ENCODE data around the gene ARFGAP1.
A peak's percentile ranks its signal among the peaks of the same experiment; 100 is the strongest.

ARFGAP1 gene

DNA sequence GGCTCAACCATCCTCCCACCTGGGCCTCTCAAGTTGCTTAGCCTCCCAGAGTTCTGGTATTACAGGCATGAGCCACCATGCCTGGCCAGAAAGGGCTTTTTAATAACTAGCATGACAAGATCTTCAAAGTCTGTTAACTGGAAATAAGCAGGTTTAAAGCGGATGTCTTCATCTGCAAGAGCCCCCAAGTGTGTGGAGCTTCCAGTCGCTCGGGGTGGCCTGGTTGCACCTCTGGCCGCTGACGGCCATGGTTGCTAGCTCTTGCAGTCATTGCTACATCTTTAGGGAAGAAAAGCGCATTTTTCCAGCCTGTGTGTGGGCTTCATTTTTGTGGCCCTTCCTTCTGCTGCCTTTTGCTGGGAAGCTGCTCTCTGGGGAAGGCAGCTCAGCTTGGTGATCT is 7.8 kb downstream of the ARFGAP1 start:
- ChIA-PET POLR2A (interaction anchor here (1.3 kb wide), 1 partner anchor 60 kb away, joined by 3 read pairs; no protein-coding TSS in a partner anchor), CTCF (interaction anchor here (0.6 to 2.7 kb wide), 3 partner anchors 11 to 181 kb away, joined by 3 to 9 read pairs (median 7); no protein-coding TSS in a partner anchor)
- no peak for DNase-seq (ENCODE audit: extremely low spot score)
- no peak for TF ChIP-seq FOXK2 (IDR thresholded peaks at IDR 0.05)
- no peak for TF ChIP-seq NFRKB (IDR thresholded peaks at IDR 0.05)
- no peak for TF ChIP-seq L3MBTL2 (conservative IDR thresholded peaks at IDR 0.05)
- TF ChIP-seq FOXA1 (IDR thresholded peaks at IDR 0.05): no peak
- TF ChIP-seq CTBP1 (IDR thresholded peaks at IDR 0.05; ENCODE audit: borderline replicate concordance): no peak
- TF ChIP-seq SUZ12 (IDR thresholded peaks at IDR 0.05): no peak
- TF ChIP-seq ELF4 (IDR thresholded peaks at IDR 0.05): no peak
- TF ChIP-seq TARDBP (IDR thresholded peaks at IDR 0.05): no peak
- TF ChIP-seq BHLHE40 (IDR thresholded peaks at IDR 0.05; ENCODE audit: borderline replicate concordance): no peak
- TF ChIP-seq ZNF384 (IDR thresholded peaks at IDR 0.05): no peak
- TF ChIP-seq, protein P1, sequence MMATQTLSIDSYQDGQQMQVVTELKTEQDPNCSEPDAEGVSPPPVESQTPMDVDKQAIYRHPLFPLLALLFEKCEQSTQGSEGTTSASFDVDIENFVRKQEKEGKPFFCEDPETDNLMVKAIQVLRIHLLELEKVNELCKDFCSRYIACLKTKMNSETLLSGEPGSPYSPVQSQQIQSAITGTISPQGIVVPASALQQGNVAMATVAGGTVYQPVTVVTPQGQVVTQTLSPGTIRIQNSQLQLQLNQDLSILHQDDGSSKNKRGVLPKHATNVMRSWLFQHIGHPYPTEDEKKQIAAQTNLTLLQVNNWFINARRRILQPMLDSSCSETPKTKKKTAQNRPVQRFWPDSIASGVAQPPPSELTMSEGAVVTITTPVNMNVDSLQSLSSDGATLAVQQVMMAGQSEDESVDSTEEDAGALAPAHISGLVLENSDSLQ (IDR thresholded peaks at IDR 0.05): no peak
- no peak for TF ChIP-seq LEF1 (IDR thresholded peaks at IDR 0.05; ENCODE audit: borderline replicate concordance)
- no peak for TF ChIP-seq SP1 (IDR thresholded peaks at IDR 0.05)
- TF ChIP-seq HDGF (IDR thresholded peaks at IDR 0.05; ENCODE audit: borderline replicate concordance): no peak
- TF ChIP-seq FOXM1 (IDR thresholded peaks at IDR 0.05; ENCODE audit: borderline replicate concordance): no peak
- TF ChIP-seq ARNT (IDR thresholded peaks at IDR 0.05): no peak

DNA sequence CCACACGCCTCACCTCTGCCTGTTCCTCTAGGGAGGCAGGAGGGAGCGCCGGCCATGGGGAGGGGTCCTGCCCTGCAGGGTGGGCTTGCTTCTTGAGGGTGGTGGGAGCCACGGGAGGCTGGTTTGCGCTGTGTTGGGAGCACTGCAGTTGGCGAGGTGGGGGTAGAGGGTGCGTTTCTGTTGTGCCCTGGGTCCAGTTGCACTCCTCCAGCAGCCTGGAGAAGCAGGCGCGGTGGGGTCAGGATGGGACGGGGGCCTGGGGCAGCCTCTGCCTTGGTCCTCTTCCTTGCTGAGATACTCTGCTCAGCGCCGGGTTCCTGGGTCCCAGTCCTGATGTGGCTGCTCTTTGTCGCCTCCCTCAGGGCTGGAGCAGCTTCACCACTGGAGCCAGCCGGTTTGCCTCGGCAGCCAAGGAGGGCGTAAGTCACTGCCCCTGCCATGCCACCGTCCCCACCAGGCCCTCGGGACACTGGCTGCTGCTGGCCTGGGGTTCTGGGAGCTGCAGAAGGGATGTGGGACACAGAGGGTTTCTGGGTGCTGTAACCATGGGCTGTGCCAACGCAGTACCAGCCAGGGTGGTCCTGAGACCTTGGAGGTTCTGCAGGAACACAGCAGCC is 8.4 kb downstream of the ARFGAP1 start:
- POLR2A ChIA-PET: interaction anchor here (1.3 kb wide), 1 partner anchor 60 kb away, joined by 3 read pairs; no protein-coding TSS in a partner anchor
- CTCF ChIA-PET: interaction anchor here (2.1 to 2.7 kb wide), 2 partner anchors 10 to 57 kb away, joined by 7 to 9 read pairs; no protein-coding TSS in a partner anchor
- DNase-seq (ENCODE audit: extremely low spot score): peak; percentile 46
- TF ChIP-seq FOXM1 (IDR thresholded peaks at IDR 0.05; ENCODE audit: borderline replicate concordance) (no peak), BHLHE40 (IDR thresholded peaks at IDR 0.05; ENCODE audit: borderline replicate concordance) (no peak), HDGF (IDR thresholded peaks at IDR 0.05; ENCODE audit: borderline replicate concordance) (no peak), SP1 (IDR thresholded peaks at IDR 0.05) (no peak)
- TF ChIP-seq, protein P1 (IDR thresholded peaks at IDR 0.05): no peak

DNA sequence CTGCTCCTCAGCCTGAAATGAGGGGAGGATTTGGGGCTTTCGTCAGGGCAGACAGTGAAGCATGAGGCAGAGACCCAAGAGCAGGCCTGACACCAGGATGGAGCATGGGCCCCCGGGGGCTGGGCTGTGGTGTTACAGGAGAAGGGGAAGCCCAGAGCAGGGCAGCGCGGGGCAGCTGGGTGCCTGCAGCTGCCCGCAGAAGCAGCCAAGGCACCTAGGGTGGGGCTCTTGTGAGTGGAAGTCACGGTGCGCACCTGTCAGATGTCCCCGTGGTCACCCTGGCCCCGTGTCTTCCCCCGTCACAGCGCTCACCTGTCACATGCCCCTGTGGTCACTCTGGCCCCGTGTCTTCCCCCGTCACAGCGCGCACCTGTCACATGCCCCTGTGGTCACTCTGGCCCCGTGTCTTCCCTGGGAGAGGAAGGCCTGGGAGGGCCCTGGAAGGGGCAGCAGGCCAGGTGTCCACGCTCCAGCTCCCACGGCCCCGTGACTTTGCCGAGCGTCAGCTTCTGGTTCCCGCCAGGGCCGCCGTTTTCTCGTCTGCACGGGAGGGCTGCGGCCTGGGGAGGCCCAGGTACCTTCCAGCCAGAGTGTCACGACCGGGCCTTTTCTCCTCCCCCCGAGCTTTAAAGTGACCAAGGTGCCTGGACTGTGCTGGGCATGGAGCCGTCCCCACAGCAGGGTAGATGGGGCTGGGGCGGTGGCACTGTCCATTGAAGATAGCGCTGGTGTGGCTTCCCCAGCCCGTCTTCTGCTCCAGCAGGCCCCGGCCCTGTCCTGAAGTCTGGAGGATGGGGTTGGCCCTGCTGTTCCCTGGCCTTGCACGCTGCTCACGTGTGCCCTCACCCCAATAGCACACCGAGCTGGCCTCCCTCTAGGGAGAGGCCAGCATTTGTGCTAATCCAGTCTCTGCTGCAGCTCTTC is 9.4 kb downstream of the ARFGAP1 start:
- no peak for DNase-seq (ENCODE audit: extremely low spot score)
- TF ChIP-seq SP1 (IDR thresholded peaks at IDR 0.05) (no peak), NFRKB (IDR thresholded peaks at IDR 0.05) (no peak), L3MBTL2 (conservative IDR thresholded peaks at IDR 0.05) (no peak), FOXK2 (IDR thresholded peaks at IDR 0.05) (no peak), ELF4 (IDR thresholded peaks at IDR 0.05) (no peak), FOXM1 (IDR thresholded peaks at IDR 0.05; ENCODE audit: borderline replicate concordance) (no peak), ZNF384 (IDR thresholded peaks at IDR 0.05) (no peak), SUZ12 (IDR thresholded peaks at IDR 0.05) (no peak), FOXA1 (IDR thresholded peaks at IDR 0.05) (no peak)
- ChIA-PET POLR2A (no interaction called here), CTCF (interaction anchor here (2.7 kb wide), 1 partner anchor 9 kb away, joined by 9 read pairs; no protein-coding TSS in a partner anchor)

DNA sequence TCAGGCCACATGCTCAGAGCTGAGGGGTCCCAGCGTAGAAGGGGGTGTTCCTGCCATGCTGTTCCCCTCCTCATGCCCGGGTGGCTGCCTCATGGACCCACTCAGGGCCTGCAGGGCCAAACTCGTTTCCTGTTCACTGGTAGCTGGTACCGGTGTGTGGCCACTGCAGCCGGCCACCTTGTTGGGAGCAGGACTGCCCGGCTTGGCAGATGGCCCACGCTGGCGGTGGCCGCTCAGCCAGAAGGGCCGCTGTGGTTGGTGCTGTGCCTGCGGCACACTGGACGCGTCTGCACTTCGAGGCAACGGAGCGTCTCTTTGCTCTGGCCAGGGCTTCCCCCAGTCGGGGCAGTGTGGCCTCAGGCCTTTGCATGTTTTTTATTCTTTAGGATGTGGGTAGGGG is 10.3 kb downstream of the ARFGAP1 start:
- POLR2A ChIA-PET: no interaction called here
- no peak for DNase-seq (ENCODE audit: extremely low spot score)
- CTCF ChIA-PET: no interaction called here
- TF ChIP-seq L3MBTL2 (conservative IDR thresholded peaks at IDR 0.05): no peak
- no peak for TF ChIP-seq NFRKB (IDR thresholded peaks at IDR 0.05)
- TF ChIP-seq LEF1 (IDR thresholded peaks at IDR 0.05; ENCODE audit: borderline replicate concordance): no peak
- TF ChIP-seq FOXA1 (IDR thresholded peaks at IDR 0.05): no peak
- no peak for TF ChIP-seq SP1 (IDR thresholded peaks at IDR 0.05)
- no peak for TF ChIP-seq FOXK2 (IDR thresholded peaks at IDR 0.05)
- no peak for TF ChIP-seq ARNT (IDR thresholded peaks at IDR 0.05)
- no peak for TF ChIP-seq TARDBP (IDR thresholded peaks at IDR 0.05)
- TF ChIP-seq SUZ12 (IDR thresholded peaks at IDR 0.05): no peak
- no peak for TF ChIP-seq BHLHE40 (IDR thresholded peaks at IDR 0.05; ENCODE audit: borderline replicate concordance)
- TF ChIP-seq HDGF (IDR thresholded peaks at IDR 0.05; ENCODE audit: borderline replicate concordance): no peak
- TF ChIP-seq ELF4 (IDR thresholded peaks at IDR 0.05): no peak
- no peak for TF ChIP-seq ZNF384 (IDR thresholded peaks at IDR 0.05)
- no peak for TF ChIP-seq CTBP1 (IDR thresholded peaks at IDR 0.05; ENCODE audit: borderline replicate concordance)
- no peak for TF ChIP-seq FOXM1 (IDR thresholded peaks at IDR 0.05; ENCODE audit: borderline replicate concordance)
- TF ChIP-seq, protein P1 (IDR thresholded peaks at IDR 0.05): no peak

DNA sequence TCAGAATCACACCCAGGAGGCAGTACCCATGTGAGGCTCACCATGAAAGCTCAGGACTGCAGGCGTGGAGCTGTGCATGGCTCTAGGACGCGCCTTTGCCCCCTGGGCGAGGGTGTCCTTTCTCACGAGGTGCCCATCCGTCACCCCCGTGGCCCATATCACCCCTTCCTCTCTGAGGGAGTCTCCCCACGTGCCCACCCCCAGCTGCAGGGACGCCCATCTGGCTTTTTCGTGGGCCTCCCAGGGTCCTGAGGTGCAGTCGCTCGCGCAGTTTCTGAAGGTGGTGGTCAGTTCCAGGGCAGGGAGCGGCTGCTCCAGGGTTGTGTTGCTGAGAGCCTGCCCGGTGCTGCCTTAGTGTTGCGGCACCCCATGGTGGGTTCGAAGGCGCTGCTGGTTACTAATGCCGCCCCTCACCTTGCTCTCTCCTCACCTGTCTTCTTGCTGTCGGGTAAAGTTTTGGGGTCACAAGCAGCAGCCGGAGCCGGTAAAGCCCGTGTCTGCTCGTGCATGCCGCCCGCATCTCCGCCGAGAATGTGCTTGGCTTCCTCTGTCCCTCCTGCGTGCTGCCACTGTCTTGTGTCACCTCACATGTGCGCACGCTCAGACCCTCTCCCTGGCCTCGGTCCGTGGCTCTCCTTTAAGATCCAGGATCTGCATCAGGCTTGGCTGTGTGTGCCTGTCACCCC is 10.9 kb downstream of the ARFGAP1 start:
- TF ChIP-seq ARNT (IDR thresholded peaks at IDR 0.05) (no peak), NFRKB (IDR thresholded peaks at IDR 0.05) (no peak), FOXA1 (IDR thresholded peaks at IDR 0.05) (no peak), CTBP1 (IDR thresholded peaks at IDR 0.05; ENCODE audit: borderline replicate concordance) (no peak), BHLHE40 (IDR thresholded peaks at IDR 0.05; ENCODE audit: borderline replicate concordance) (no peak), TARDBP (IDR thresholded peaks at IDR 0.05) (no peak), SUZ12 (IDR thresholded peaks at IDR 0.05) (no peak), SP1 (IDR thresholded peaks at IDR 0.05) (no peak), ELF4 (IDR thresholded peaks at IDR 0.05) (no peak), FOXK2 (IDR thresholded peaks at IDR 0.05) (no peak), L3MBTL2 (conservative IDR thresholded peaks at IDR 0.05) (no peak), HDGF (IDR thresholded peaks at IDR 0.05; ENCODE audit: borderline replicate concordance) (no peak)
- TF ChIP-seq, protein P1 (IDR thresholded peaks at IDR 0.05): no peak
- ChIA-PET CTCF (no interaction called here), POLR2A (no interaction called here)
- no peak for DNase-seq (ENCODE audit: extremely low spot score)
